Uterus (tissue), 4 donors: ENCODE results near the gene SLC17A9. TPM values are rescaled to one million over a fixed set of nuclear protein-coding genes. Genes with fewer than 3 reads are reported as not detected.

Experiments
- DNase-seq, 2 donors: peaks; one replicate each; pipeline ENCODE4 v3.0.0-alpha.2; 2019 to 2020
- H3K27ac ChIP-seq, 2 donors: fragments of 200-600 bp; sonication (generic); 1 replicate in 1 of 2; 2 replicates in 1 of 2; pipeline ENCODE4 v1.5.1; 2016 to 2018
- H3K27me3 ChIP-seq, 2 donors: fragments of 200-600 bp; sonication (generic); one replicate each; pipeline ENCODE4 v1.5.1; 2018 to 2019; ENCODE audit warnings: control low read depth in 1 of 2
- H3K36me3 ChIP-seq, 2 donors: fragments of 200-600 bp; sonication (generic); one replicate each; pipeline ENCODE4 v1.5.1; 2019; ENCODE audit warnings: control low read depth in 1 of 2
- H3K4me1 ChIP-seq, 2 donors: fragments of 200-600 bp; sonication (generic); one replicate each; pipeline ENCODE4 v1.5.1; 2018 to 2019; ENCODE audit warnings: control low read depth in 1 of 2
- H3K4me3 ChIP-seq, 2 donors: fragments of 200-600 bp; sonication (generic); 1 replicate in 1 of 2; 2 replicates in 1 of 2; pipeline ENCODE4 v1.5.1; 2018 to 2019; ENCODE audit warnings: mild to moderate bottlenecking in 1 of 2
- H3K9me3 ChIP-seq, 2 donors: fragments of 200-600 bp; sonication (generic); one replicate each; pipeline ENCODE4 v1.5.1; 2019; ENCODE audit warnings: control low read depth in 1 of 2
- POLR2A ChIP-seq, 2 donors: fragments of 450-650 bp; IDR thresholded peaks; one replicate each; pipeline ENCODE4 v1.6.1; 2016; ENCODE audit warnings: antibody characterized with exemption in 2 of 2, mild to moderate bottlenecking in 1 of 2, moderate library complexity in 1 of 2
- intact Hi-C: fragments of 100-400 bp; cut with DNase I; formaldehyde crosslinking; loops from one replicate; pipeline ENCODE4 v1.15.1; 2023; ENCODE audit warnings: low total_unique reads
- total RNA-seq, 4 donors: library from RNA; depleted of rRNA in 3 of 4; stranded (reverse); fragments of >200 nt in 3 of 4; gene quantifications; one replicate each; pipeline versions ENCODE4 v1.1.0 to v1.2.4, GENCODE V29; 2014 to 2023
- TF ChIP-seq, protein P1 (sequence below), 4 experiments: fragments of 200-600 bp in 2 of 4; fragments of 450-650 bp in 2 of 4; sonication (generic) in 2 of 4; IDR thresholded peaks; one replicate each; pipeline ENCODE4 v1.5.1; 2016 to 2019; ENCODE audit warnings: antibody characterized with exemption in 4 of 4, mild to moderate bottlenecking in 2 of 4, moderate library complexity in 1 of 4
- donor health status: DM: yes; HTN: yes; CAD: no.

SLC17A9 gene
- 1 to 10 TPM in 2 of 4 donors, under 1 TPM in 1, not detected in 1; 0.26 to 5.4 (median 1.6) TPM for total RNA-seq

DNA sequence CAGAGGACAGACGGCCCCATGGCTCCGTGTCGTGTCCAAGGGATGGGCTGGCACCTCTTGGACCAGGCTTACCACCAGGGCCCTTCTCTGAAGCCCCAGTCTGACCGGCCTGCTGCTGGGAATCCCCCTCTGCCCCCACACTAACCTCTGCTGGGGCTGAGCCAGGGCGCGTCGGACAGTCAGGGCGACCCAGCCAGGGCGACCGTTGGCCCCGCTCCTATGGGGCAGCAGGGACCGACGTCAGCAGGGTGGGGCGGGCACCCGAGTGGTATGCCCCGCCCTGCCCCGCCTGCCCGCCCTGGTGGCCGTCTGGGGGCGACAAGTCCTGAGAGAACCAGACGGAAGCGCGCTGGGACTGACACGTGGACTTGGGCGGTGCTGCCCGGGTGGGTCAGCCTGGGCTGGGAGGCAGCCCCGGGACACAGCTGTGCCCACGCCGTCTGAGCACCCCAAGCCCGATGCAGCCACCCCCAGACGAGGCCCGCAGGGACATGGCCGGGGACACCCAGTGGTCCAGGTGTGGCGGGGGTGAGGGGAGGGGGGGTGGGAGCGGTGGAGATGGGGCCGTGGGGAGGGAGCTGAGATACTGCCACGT is at the start of gene SLC17A9:
Gene SLC17A9, plus strand, starts transcription at position 337 of the 595 bp plus-strand sequence. Its CDS starts 122 bp downstream, at position 459.
- Histone ChIP-seq H3K4me3 (peak within 1 kb of the TSS; percentile 7 to 20), H3K27me3 (no peaks in the 10 kb centered on the region), H3K4me1 (peaks cover 5 to 18% of the 10 kb centered on the region in 2 donors), H3K36me3 (no peaks in the 10 kb centered on the region), H3K27ac (peak within 1 kb of the TSS; percentile 65 to 83), H3K9me3 (no peaks in the 10 kb centered on the region)
- DNase-seq: peak; percentile 32 to 38
- intact Hi-C loops: no loop called here
- TF ChIP-seq, protein P1, sequence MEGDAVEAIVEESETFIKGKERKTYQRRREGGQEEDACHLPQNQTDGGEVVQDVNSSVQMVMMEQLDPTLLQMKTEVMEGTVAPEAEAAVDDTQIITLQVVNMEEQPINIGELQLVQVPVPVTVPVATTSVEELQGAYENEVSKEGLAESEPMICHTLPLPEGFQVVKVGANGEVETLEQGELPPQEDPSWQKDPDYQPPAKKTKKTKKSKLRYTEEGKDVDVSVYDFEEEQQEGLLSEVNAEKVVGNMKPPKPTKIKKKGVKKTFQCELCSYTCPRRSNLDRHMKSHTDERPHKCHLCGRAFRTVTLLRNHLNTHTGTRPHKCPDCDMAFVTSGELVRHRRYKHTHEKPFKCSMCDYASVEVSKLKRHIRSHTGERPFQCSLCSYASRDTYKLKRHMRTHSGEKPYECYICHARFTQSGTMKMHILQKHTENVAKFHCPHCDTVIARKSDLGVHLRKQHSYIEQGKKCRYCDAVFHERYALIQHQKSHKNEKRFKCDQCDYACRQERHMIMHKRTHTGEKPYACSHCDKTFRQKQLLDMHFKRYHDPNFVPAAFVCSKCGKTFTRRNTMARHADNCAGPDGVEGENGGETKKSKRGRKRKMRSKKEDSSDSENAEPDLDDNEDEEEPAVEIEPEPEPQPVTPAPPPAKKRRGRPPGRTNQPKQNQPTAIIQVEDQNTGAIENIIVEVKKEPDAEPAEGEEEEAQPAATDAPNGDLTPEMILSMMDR (IDR thresholded peaks at IDR 0.05): no peak
- no peak for TF ChIP-seq POLR2A (IDR thresholded peaks at IDR 0.05)

DNA sequence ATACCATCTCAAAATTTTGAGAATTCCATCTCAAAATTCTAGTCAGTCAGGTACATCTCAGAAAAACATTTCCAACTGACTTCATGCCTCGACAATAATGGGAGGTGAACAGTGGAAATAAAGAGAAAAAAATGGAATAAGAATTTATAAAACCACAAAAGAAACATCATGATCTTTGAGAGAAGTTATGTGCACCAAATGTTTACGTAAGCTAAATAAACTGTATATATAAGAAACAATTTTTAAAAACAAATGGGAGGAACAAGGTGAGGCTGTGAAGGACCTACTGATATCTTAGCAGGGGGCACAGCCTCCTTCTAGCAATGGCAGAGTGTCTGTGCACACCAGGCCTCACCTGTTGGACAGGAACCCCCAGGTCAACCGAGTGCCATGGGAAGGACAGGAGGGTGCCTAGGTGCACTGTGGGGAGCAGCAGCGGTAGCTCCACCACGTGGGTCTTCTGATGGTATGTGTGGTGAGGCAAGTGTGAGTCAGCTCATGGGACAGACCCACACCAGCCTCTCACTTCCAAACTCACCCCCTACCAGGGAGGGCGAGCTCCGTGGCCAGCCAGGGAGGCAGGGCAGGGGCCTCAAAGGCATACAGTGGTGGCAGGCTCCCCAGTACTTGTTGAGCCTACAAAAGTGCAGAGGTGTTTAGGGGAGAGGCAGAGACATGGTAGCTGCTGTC is 49.4 kb upstream of the SLC17A9 start:
- no peak for DNase-seq

GRCh38 chr20:62905536-62906117 is 46.9 kb upstream of the SLC17A9 start:
- TF ChIP-seq POLR2A (IDR thresholded peaks at IDR 0.05): no peak
- TF ChIP-seq, protein P1 (IDR thresholded peaks at IDR 0.05): no peak
- intact Hi-C loops: no loop called here
- Histone ChIP-seq H3K9me3 (no peaks in the 10 kb centered on the region), H3K4me3 (no peak overlapping the region), H3K27ac (no peak overlapping the region), H3K36me3 (no peaks in the 10 kb centered on the region), H3K4me1 (no peaks in the 10 kb centered on the region), H3K27me3 (no peaks in the 10 kb centered on the region)
- no peak for DNase-seq

More for the DNA sequence above, 49.4 kb upstream of the SLC17A9 start:
- Histone ChIP-seq H3K27me3 (no peaks in the 10 kb centered on the region), H3K4me3 (no peak overlapping the region), H3K27ac (no peak overlapping the region), H3K9me3 (no peaks in the 10 kb centered on the region), H3K36me3 (no peaks in the 10 kb centered on the region), H3K4me1 (peaks cover 5 to 8% of the 10 kb centered on the region in 2 donors)
- TF ChIP-seq, protein P1 (IDR thresholded peaks at IDR 0.05): no peak
- TF ChIP-seq POLR2A (IDR thresholded peaks at IDR 0.05): no peak
- intact Hi-C loops: no loop called here

- no peaks in the 10 kb centered on the region for H3K9me3 ChIP-seq
- no peak overlapping the region for H3K4me3 ChIP-seq
- DNase-seq: no peak
- intact Hi-C loops: no loop called here
- H3K27me3 ChIP-seq: no peaks in the 10 kb centered on the region
- no peak for TF ChIP-seq POLR2A (IDR thresholded peaks at IDR 0.05)
- TF ChIP-seq, protein P1 (IDR thresholded peaks at IDR 0.05): no peak
- H3K4me1 ChIP-seq: no peaks in the 10 kb centered on the region
- no peaks in the 10 kb centered on the region for H3K36me3 ChIP-seq
- no peak overlapping the region for H3K27ac ChIP-seq
Measured at GRCh38 chr20:62906209-62906608, 46.3 kb upstream of the SLC17A9 start.
